Activated T-cell treated with anti-CD3 and anti-CD28 coated beads, Interleukin-2, amount 50 U/mL, for 72 hours (primary cell): ENCODE measurements around the gene USP9Y. TPM values are rescaled to one million over a fixed set of nuclear protein-coding genes. Genes with fewer than 3 reads are reported as not detected.
"Not testable (repeated sequence)": the region's sequence is repeated elsewhere in the genome, so short reads cannot be mapped to it uniquely, and the experiment has no call there.

Source experiments
- ATAC-seq, 2 donors: fragments of 150-1000 bp; cut with Tn5 transposase; replicated peaks in 1 of 2; 2 replicates each; pipeline ENCODE4 v1.10.0; 2021; ENCODE audit warnings: moderate library complexity in 2 of 2, mild to moderate bottlenecking in 1 of 2
- DNase-seq, 2 donors: peaks; one replicate each; pipeline ENCODE4 v3.0.0; 2021 to 2022; ENCODE audit warnings: mixed read lengths in 1 of 2
- H3K27ac Mint-ChIP-seq: one replicate; pipeline ENCODE4 v1.8.0; 2022; ENCODE audit warnings: mild to moderate bottlenecking, moderate library complexity, mixed read lengths
- H3K27me3 Mint-ChIP-seq: one replicate; pipeline ENCODE4 v1.8.0; 2022; ENCODE audit warnings: low read depth, mixed read lengths
- H3K36me3 Mint-ChIP-seq, 2 donors: one replicate each; pipeline ENCODE4 v1.8.0; 2022; ENCODE audit warnings: mixed read lengths in 2 of 2, mild to moderate bottlenecking in 1 of 2; ENCODE audit not compliant: insufficient read depth in 2 of 2
- H3K4me1 Mint-ChIP-seq: one replicate; pipeline ENCODE4 v1.8.0; 2022; ENCODE audit warnings: low read depth, mixed read lengths
- H3K4me3 Mint-ChIP-seq, 2 donors: one replicate each; pipeline ENCODE4 v1.8.0; 2022; ENCODE audit warnings: mild to moderate bottlenecking in 2 of 2, mixed read lengths in 2 of 2, moderate library complexity in 2 of 2
- H3K9me3 Mint-ChIP-seq, 2 donors: one replicate each; pipeline ENCODE4 v1.8.0; 2022; ENCODE audit warnings: mixed read lengths in 2 of 2
- total RNA-seq, 2 donors: library from RNA; stranded (reverse); gene quantifications; one replicate each; pipeline ENCODE4 v1.2.3, GENCODE V29; 2022

USP9Y gene
- total RNA-seq = 10 to 100 TPM in 1 of 2 donors, not detected in 1; 20.4 TPM

GRCh38 chrY:12701181-12701695, at the start of gene USP9Y:
Gene USP9Y, plus strand, starts transcription at chrY:12701231. Its CDS starts 8,217 bp downstream, at chrY:12709448.
- Mint-ChIP-seq H3K4me1 (no peaks in the 10 kb centered on the region), H3K27me3 (no peaks in the 10 kb centered on the region), H3K4me3 (no peak within 1 kb of the TSS), H3K36me3 (peaks cover 0 to 17% of the 10 kb centered on the region in 2 donors), H3K9me3 (peaks cover 0 to 3% of the 10 kb centered on the region in 2 donors), H3K27ac (peak within 1 kb of the TSS; percentile 67)
- no peak for DNase-seq
- ATAC-seq = no peak

- H3K27me3 Mint-ChIP-seq = no peaks in the 10 kb centered on the region
- no peaks in the 10 kb centered on the region for H3K9me3 Mint-ChIP-seq
- no peak overlapping the region for H3K27ac Mint-ChIP-seq
- ATAC-seq = no peak
- no peaks in the 10 kb centered on the region for H3K4me1 Mint-ChIP-seq
- no peak overlapping the region for H3K4me3 Mint-ChIP-seq
- H3K36me3 Mint-ChIP-seq = no peaks in the 10 kb centered on the region
- no peak for DNase-seq
Observed at GRCh38 chrY:12651621-12652036, 49.4 kb upstream of the USP9Y start.

GRCh38 chrY:12661745-12662681, 39.0 kb upstream of the USP9Y start:
- no peaks in the 10 kb centered on the region for H3K9me3 Mint-ChIP-seq
- ATAC-seq (peak in 1 of 2 donors; percentile 85), DNase-seq (peak in 1 of 2 donors; percentile 63)
- peaks cover 0 to 5% of the 10 kb centered on the region in 2 donors for H3K36me3 Mint-ChIP-seq
- H3K27me3 Mint-ChIP-seq = no peaks in the 10 kb centered on the region
- peak overlapping the region; percentile 87 for H3K27ac Mint-ChIP-seq
- H3K4me1 Mint-ChIP-seq = no peaks in the 10 kb centered on the region
- peak overlapping the region in 1 of 2 donors; percentile 93 for H3K4me3 Mint-ChIP-seq

GRCh38 chrY:12662745-12663591, 38.1 kb upstream of the USP9Y start:
- Mint-ChIP-seq H3K4me3 (peak overlapping the region in 1 of 2 donors; percentile 93), H3K9me3 (no peaks in the 10 kb centered on the region), H3K4me1 (no peaks in the 10 kb centered on the region), H3K27ac (peak overlapping the region; percentile 87), H3K27me3 (no peaks in the 10 kb centered on the region), H3K36me3 (peaks cover 0 to 5% of the 10 kb centered on the region in 2 donors)
- DNase-seq = peak in 1 of 2 donors; percentile 42
- ATAC-seq = peak in 1 of 2 donors; percentile 55

GRCh38 chrY:12663845-12664244, 37.2 kb upstream of the USP9Y start:
- H3K27me3 Mint-ChIP-seq, H3K9me3 Mint-ChIP-seq, H3K36me3 Mint-ChIP-seq, DNase-seq, ATAC-seq, H3K4me1 Mint-ChIP-seq: not testable (repeated sequence)
- Mint-ChIP-seq H3K27ac (peak overlapping the region; percentile 86), H3K4me3 (peak overlapping the region in 1 of 2 donors; percentile 93)

- Mint-ChIP-seq H3K4me3 (no peak overlapping the region), H3K9me3 (no peaks in the 10 kb centered on the region), H3K27me3 (no peaks in the 10 kb centered on the region), H3K4me1 (no peaks in the 10 kb centered on the region), H3K36me3 (peaks cover 0 to 4% of the 10 kb centered on the region in 2 donors), H3K27ac (no peak overlapping the region)
- DNase-seq = no peak
- ATAC-seq = no peak
Observed at GRCh38 chrY:12678111-12678510, 22.9 kb upstream of the USP9Y start.

- Mint-ChIP-seq H3K9me3 (no peaks in the 10 kb centered on the region), H3K27ac (no peak overlapping the region), H3K27me3 (no peaks in the 10 kb centered on the region), H3K36me3 (peaks cover 0 to 7% of the 10 kb centered on the region in 2 donors), H3K4me1 (no peaks in the 10 kb centered on the region), H3K4me3 (no peak overlapping the region)
- ATAC-seq (no peak), DNase-seq (no peak)
Observed at GRCh38 chrY:12681535-12681934, 19.5 kb upstream of the USP9Y start.

GRCh38 chrY:12688337-12688736, 12.7 kb upstream of the USP9Y start:
- DNase-seq (no peak), ATAC-seq (no peak)
- peaks cover 0 to 15% of the 10 kb centered on the region in 2 donors for H3K36me3 Mint-ChIP-seq
- no peak overlapping the region for H3K27ac Mint-ChIP-seq
- no peaks in the 10 kb centered on the region for H3K27me3 Mint-ChIP-seq
- no peaks in the 10 kb centered on the region for H3K4me1 Mint-ChIP-seq
- no peak overlapping the region for H3K4me3 Mint-ChIP-seq
- H3K9me3 Mint-ChIP-seq = peaks cover 0 to 4% of the 10 kb centered on the region in 2 donors

GRCh38 chrY:12700087-12700486, 944 bp upstream of the USP9Y start:
- Mint-ChIP-seq H3K27me3 (no peaks in the 10 kb centered on the region), H3K36me3 (peaks cover 0 to 17% of the 10 kb centered on the region in 2 donors), H3K9me3 (peaks cover 0 to 3% of the 10 kb centered on the region in 2 donors), H3K4me1 (no peaks in the 10 kb centered on the region), H3K4me3 (no peak overlapping the region), H3K27ac (no peak overlapping the region)
- no peak for DNase-seq
- no peak for ATAC-seq

GRCh38 chrY:12702174-12702573, 1.1 kb downstream of the USP9Y start:
- no peak for ATAC-seq
- no peaks in the 10 kb centered on the region for H3K27me3 Mint-ChIP-seq
- H3K4me1 Mint-ChIP-seq = no peaks in the 10 kb centered on the region
- H3K4me3 Mint-ChIP-seq = no peak overlapping the region
- peaks cover 0 to 17% of the 10 kb centered on the region in 2 donors for H3K36me3 Mint-ChIP-seq
- no peak for DNase-seq
- peaks cover 0 to 3% of the 10 kb centered on the region in 2 donors for H3K9me3 Mint-ChIP-seq
- no peak overlapping the region for H3K27ac Mint-ChIP-seq

GRCh38 chrY:12710460-12710859, 9.4 kb downstream of the USP9Y start:
- no peaks in the 10 kb centered on the region for H3K4me1 Mint-ChIP-seq
- H3K27ac Mint-ChIP-seq = peak overlapping the region; percentile 79
- no peaks in the 10 kb centered on the region for H3K9me3 Mint-ChIP-seq
- H3K36me3 Mint-ChIP-seq = no peaks in the 10 kb centered on the region
- no peak overlapping the region for H3K4me3 Mint-ChIP-seq
- H3K27me3 Mint-ChIP-seq = no peaks in the 10 kb centered on the region
- DNase-seq (no peak), ATAC-seq (no peak)

GRCh38 chrY:12715376-12715775, 14.3 kb downstream of the USP9Y start:
- H3K4me1 Mint-ChIP-seq = no peaks in the 10 kb centered on the region
- H3K4me3 Mint-ChIP-seq = no peak overlapping the region
- H3K36me3 Mint-ChIP-seq = no peaks in the 10 kb centered on the region
- DNase-seq = no peak
- ATAC-seq = no peak
- H3K27me3 Mint-ChIP-seq = no peaks in the 10 kb centered on the region
- H3K27ac Mint-ChIP-seq = no peak overlapping the region
- H3K9me3 Mint-ChIP-seq = no peaks in the 10 kb centered on the region

- DNase-seq (no peak), ATAC-seq (no peak)
- H3K4me1 Mint-ChIP-seq = no peaks in the 10 kb centered on the region
- no peak overlapping the region for H3K4me3 Mint-ChIP-seq
- H3K9me3 Mint-ChIP-seq = no peaks in the 10 kb centered on the region
- peaks cover 0 to 3% of the 10 kb centered on the region in 2 donors for H3K36me3 Mint-ChIP-seq
- no peak overlapping the region for H3K27ac Mint-ChIP-seq
- H3K27me3 Mint-ChIP-seq = no peaks in the 10 kb centered on the region
Observed at GRCh38 chrY:12729746-12730145, 28.7 kb downstream of the USP9Y start.
